HG02610 (cell line): ENCODE measurements around the gene SLC6A7.
"Not testable (repeated sequence)": the region's sequence is repeated elsewhere in the genome, so short reads cannot be mapped to it uniquely, and the experiment has no call there.

ENCODE experiments used
- ATAC-seq: cut with Tn5 transposase; IDR thresholded peaks from one replicate; pipeline ENCODE4 v1.9.1; 2021; ENCODE audit warnings: mild to moderate bottlenecking, moderate library complexity; ENCODE audit not compliant: unreplicated experiment

SLC6A7 gene

GRCh38 chr5:150239099-150239793 lies 49.4 kb downstream of the SLC6A7 start:
- no peak for ATAC-seq

- no peak for ATAC-seq
Measured at GRCh38 chr5:150239794-150240122, 49.9 kb downstream of the SLC6A7 start.

DNA sequence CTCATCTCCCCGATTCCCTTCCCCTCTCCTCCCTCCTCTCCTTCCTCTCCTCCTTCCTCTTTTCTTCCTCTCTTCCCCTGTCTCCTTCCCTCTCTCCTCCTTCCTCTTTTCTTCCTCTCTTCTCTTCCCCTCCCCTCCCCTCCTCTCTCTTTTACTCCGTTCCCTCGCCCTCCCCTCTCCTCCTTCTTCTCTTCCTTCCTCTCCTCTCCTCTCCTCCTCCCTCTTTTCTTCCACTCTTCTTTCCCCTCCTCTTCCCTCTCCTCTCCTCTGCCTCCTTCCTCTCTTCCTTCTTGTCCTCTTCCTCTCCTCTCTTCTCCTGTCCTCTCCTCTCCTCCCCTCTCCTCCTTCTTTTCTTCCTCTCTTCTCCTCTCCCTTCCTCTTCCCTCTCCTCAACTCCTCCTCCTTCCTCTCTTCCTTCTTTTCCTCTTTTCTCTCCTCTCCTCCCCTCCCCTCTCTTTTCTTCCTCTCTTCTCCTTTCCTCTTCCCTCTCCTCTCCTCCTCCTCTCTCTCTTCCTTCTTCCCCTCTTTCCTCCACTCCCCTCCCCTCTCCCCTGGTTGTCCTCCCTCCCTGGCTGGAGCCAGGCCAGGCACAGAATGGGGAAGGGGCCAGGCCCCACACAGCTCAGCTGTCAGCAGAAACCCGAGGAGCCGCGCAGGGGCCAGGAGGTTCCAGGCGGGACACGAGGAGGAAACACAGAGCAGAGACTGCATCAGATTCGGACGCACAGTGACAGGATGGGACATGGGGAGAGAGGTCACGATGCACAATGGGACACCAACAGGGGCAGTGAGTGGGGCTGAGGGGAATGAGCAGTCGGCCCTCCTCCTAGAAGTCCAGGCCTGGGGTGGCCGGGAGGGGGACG lies 51.7 kb downstream of the SLC6A7 start:
- no peak for ATAC-seq

GRCh38 chr5:150242251-150242894 lies 52.5 kb downstream of the SLC6A7 start:
- ATAC-seq: no peak

GRCh38 chr5:150243590-150243989 lies 53.7 kb downstream of the SLC6A7 start:
- no peak for ATAC-seq

- ATAC-seq: no peak
Measured at GRCh38 chr5:150244209-150244608, 54.3 kb downstream of the SLC6A7 start.

DNA sequence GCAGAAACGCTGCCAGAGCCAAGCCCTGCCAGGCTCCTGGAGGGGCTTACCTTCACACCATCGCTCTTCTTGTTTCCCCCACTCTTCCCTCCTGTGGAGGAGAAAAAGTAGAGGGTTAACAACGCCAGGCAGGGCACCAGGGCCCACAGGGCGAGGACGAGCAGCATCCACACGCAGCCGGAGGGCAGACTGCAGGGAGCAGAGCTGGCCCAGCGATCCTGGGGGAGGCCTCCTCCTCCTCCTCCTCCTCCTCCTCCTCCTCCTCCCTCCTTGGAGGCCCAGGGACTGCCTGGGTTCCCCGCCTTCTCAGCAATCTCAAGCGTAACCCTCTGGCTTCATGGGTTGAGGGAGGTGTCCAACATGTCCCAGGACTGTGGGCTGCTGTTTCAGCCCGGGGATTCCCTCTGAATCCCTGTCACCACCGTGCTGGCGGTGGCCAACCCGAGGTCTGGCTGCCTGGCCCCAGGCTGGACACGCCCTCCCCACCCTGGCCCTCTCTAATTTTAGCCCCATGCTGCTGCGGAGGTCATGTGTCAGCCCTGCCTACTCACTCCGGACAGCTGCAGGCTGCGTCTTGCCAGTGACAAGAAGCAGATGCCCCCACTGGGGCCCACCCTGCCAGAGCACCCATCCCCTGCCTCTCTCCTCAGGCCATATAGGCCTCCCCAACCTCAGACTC lies 55.4 kb downstream of the SLC6A7 start:
- no peak for ATAC-seq

DNA sequence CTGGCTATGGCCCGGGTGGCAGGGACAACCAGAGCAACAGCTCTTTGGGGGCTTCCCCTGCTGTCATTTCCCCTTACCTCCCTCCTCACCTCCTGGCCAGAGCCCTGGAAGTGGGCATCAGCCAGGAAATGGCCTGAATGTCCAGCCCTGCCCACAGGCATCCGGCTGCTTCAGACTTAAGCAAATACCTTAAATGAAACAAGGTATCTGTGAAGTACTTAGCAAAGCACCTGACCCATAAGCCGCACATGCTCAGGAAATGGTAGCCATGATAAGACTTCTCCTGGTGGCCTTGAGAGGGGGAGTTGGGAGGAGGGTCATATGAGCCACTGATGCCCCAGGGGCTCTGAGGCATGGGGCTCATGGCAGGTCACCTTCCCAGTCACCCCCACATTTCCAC lies 55.9 kb downstream of the SLC6A7 start:
- ATAC-seq: no peak

DNA sequence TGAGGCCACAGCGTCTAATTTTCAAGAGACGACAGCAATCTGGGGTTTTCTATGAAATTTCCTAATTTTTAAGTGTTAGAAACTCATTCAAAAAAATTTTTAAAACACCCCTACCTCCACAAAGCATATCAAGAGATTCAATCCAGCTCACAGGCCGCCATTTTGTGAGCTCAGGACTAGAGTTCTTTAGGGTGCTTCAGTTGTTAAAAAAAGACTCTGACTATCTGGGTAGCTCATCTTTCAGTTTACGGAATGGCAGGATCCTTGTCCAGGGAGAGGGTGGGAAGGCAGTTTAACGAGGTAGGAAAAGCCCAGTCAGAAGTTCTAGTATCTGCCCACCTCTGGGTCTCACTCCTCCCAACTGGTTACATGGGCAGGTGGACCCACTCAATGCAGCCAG lies 56.6 kb downstream of the SLC6A7 start:
- no peak for ATAC-seq

GRCh38 chr5:150246835-150247234 lies 57.0 kb downstream of the SLC6A7 start:
- ATAC-seq: no peak

DNA sequence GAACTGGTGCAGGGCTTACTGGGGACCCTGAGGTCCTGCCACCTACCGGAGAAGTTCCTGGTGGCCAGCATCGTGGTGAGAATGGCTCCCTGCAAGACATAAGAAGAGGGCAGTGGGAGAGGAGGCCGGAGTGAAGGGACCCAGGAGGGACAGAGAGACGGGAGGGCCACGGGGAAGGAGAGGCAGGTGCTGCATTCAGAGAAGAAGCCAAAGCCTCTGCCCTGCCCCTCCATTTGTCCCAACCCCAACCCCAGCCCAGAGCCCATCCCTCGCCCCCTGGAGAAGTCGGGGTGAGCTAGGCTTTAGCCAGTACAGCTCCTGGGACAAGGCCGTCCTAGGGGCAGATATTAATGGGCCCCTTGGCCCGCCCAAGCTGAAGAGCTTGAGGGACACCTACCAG lies 57.9 kb downstream of the SLC6A7 start:
- no peak for ATAC-seq

GRCh38 chr5:150248493-150248892 lies 58.6 kb downstream of the SLC6A7 start:
- ATAC-seq: not testable (repeated sequence)

- no peak for ATAC-seq
Measured at GRCh38 chr5:150248946-150249345, 59.1 kb downstream of the SLC6A7 start.

DNA sequence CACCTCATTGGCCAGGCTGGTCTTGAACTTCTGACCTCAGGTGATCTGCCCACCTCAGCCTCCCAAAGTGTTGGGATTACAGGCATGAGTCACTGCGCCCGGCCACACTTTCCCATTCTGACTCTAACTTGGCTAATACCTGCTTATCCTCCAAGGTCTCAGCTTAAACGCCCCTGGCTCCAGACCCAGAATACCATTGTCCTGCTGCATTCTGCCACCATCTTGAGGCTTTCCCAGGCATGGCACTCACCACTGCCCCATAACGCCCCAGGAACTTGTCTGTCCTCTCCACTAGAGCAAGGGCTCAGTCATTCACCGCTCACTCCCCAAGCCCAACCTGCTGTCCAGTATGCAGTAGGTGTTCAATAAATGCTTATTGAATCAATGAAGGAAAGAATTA lies 59.9 kb downstream of the SLC6A7 start:
- ATAC-seq: no peak

DNA sequence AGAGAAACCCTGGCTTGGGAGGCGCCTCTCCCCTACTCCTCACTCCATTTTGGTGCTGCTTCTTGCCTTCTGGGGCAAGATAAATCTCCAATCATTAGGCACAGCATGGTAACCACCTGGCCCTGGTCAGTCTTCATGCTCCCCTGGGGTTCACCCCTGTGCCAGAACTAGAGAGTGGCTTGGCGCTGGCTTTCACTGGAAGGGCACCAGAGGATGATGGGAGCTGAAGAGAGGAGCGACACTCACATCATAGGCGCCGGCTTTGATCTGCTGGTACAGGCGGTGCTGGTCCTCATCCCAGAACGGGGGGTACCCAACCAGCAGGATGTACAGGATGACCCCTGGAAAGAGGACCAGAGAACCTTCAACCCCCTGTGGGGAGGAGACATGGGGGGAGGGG lies 61.6 kb downstream of the SLC6A7 start:
- ATAC-seq: no peak

- no peak for ATAC-seq
Measured at GRCh38 chr5:150252489-150252888, 62.6 kb downstream of the SLC6A7 start.

DNA sequence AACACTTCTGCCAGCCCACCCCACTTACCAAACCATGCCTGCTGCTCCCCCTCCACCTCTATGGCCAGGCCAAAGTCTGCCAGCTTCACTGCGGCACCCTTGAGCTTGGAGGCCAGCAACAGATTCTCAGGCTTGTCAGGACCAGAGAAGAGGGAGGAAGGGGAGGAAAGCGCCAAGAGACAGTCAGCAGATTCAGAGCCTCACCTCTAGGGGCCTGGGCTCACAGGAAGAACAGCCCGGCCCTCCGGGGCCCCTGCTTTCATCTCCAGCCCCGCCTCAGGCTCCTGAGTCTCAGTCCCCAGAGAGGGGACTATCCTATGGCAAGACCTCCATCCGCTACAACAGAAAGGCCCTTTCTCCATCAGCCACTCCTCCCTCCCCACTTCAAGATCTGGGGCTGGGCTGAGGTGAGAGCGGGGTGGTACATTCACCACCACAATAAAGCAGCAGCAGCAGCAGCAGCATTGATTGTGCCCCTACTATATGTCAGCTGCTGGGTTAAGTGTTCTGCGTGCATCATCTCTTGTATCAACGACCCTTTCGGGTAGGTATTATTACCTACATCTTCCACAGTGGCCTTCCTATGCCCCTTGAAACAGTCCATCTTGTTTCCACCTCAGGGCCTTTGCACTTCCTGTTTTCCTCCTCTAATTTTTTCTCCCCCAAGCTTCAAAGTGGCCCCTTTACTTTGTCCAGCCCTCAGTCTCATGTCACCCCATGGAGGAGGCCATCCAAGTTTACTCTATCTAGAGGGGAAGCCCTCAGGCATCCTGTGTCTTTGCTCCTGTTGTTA lies 63.8 kb downstream of the SLC6A7 start:
- ATAC-seq: no peak

GRCh38 chr5:150254363-150254762 lies 64.5 kb downstream of the SLC6A7 start:
- ATAC-seq: no peak

DNA sequence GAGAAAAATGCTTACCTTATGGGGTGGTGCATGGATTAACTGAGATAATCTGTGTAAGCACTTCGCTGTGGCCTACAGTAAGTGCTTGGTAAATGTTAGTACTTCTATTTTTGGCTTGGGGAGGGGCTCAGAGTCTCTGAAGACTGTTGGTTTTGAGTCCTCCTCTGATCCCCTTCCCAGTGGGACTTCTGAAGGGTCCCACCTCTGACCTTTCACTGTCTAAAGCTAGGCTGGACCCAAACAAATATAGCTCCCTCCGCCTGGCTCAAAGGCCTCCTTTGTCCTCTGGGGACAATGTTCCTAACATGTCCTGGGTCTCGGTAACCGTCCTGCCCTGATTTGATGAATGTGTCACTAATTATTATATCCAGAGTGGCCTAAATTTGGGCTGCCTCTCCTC lies 64.9 kb downstream of the SLC6A7 start:
- no peak for ATAC-seq

DNA sequence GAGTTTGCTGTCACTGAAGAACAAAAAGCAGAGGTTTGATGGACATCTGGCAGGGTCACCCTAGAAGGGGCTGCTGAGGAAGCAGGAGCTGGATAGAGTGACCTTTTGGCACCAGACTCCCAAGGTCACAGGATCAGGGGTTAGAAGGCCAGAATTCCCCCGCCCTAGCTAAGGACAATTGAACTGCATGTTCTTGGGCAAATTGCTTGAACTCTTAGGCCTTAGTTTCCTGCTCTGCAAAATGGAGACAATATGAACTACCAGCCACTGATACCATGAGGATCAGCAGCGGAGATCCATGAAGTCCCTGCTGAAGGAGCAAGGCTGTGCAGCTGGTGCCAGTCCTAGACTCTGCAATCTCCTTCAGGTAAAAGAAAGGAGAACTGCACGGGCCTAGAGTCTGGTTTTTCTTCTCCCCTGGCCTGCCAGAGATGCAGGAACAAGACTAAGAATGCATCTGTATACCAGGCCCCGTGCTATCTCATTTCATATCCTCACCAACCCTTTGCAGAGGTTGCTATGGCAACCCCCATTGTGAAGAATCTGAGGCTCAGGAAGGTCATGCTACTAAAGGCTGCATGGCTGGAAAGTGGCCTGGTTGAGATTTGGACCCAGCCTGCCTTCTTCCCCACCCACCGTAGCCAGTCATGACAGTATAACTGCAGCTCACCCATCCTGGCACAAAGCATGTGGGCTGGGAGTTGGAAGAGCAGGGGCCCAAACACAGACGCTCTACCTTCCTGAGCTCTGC lies 66.0 kb downstream of the SLC6A7 start:
- no peak for ATAC-seq
